Activated CD8-positive, alpha-beta memory T cell treated with anti-CD3 and anti-CD28 coated beads, Interleukin-2, amount 50 U/mL, for 1 hour (primary cell): ENCODE data around the gene NDUFA5.

Experiments
- DNase-seq: peaks from one replicate; pipeline ENCODE4 v3.0.0-alpha.2; 2020; ENCODE audit errors: extremely low read depth

NDUFA5 gene

DNA sequence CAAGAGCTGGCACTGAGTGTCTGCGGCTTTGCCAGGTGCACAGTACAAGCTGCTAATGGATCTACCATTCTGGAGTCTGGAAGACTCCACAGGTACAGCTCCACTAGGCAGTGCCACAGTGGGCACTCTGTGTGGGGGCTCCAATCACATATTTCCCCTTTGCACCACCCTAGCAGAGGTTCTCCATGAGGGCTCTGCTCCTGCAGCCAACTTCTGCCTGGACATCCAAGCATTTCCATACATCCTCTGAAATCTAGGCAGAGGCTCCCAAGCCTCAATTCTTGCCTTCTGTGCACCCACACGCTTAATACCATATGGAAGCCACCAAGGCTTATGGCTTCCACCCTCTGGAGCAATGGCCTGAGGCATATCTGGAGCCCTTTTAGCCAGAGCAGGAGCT lies 52.4 kb downstream of the NDUFA5 start:
- DNase-seq, result no peak

DNA sequence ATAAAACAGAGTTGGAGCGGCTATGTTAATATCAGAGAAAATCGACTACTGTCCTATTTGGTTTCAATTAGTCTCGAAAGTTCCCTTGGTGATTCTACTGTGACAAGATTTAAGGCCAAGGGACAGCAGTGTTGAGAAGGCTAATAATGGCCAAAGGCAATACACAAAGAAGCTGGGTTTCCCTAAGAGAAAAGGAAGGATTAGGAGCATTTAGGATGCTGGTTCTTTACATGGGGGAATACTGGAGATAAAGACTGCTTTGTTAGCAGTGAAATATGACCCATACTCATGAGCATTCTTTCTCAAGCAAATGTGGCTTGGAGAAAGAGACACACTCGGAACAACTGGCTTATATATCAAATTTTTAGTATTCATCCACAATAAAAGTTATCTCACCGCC lies 55.4 kb downstream of the NDUFA5 start:
- DNase-seq, result no peak

DNA sequence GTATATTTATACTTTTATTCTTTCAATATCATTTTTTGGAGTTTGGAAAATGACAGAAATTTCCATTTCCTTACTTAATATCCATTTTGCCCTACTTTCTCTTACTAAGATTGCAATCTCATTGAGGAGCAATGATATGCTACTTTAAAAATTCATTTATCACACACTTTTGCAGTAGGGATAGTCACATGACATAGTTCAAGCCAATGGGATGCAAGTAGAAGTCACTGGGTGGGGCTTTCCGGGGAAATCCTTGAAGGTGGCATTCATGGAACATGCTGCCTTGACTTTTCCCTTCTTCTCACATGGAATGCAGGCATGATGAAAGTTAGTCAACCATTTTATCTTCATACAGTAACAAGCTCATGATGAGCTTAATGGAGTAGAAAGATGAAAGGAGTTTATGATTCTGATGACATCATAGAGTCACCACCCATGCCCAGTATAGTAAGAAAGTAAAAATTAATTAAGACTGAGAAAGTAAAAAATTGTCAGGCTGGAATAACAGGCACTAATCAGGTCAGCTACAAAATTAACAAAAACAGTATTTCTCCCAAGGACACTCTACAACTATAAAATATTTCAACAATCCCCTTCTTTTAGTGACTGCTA lies 56.6 kb downstream of the NDUFA5 start:
- no peak for DNase-seq

DNA sequence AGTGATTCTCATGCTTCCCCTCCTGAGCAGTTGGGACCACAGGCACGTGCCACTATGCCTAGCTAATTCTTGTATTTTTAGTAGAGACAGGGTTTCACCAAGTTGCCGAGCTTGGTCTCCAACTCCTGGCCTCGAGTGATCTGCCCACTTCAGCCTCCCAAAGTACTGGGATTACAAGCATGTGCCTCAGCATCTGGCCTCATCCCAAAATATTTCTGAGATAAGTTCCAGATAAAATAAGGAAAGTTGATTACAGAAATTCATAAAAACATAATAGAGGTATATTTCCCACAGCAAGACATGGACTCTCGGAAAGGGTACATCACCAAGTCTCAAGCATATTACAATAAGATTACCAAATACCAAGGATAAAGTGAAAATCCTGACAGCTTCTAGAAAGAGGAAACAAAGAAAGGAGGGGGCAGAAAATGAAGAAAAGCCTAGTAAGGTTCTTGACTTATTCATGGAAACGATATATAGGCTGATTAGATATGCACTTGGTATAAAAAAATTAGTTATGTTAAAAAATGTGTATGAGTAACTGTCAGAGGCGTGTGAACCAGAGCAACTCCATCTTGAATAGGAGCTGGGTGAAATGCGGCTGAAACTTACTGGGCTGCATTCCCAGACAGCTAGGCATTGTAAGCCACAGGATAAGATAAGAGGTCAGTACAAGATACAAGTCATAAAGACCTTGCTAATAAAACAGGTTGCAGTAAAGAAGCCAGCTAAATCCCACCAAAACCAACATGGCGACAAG lies 58.2 kb downstream of the NDUFA5 start:
- DNase-seq, result no peak

DNA sequence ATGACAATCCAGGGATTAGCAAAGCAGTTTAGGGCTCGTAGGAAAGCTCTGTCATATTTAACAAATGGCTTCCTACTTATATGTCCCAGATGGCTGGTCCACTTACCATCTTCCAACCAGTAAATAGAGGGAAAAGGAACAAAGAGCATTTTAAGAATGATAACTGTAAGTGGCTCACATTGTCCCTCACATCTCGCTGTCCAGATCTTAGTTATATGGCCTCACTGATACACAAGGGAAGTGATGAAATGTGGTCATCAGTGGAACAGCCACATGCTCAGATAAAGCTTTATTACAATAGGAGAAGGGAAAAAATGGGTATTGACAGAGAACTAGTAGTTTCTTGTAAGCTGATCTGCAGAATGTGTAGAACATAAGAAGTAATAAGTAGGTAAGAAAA lies 59.0 kb downstream of the NDUFA5 start:
- no peak for DNase-seq

DNA sequence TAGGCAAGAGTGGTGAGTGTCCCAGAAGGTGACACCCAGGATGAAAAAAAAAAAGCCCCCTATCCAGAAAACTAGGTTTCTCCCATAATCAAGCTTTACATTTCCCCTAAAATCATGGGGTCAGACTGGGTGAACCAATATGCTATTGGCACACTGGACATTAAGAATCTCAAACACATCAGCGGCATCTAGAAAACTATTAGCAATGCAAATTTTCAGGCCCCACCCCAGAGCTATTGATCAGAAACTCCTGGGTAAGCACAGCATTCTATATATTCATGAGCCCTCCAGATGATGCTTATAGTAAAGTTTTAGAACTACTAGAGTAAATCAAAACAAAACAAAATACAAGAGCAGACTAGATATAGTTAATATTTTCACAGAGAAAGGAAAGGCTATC lies 59.6 kb downstream of the NDUFA5 start:
- DNase-seq, result no peak

DNA sequence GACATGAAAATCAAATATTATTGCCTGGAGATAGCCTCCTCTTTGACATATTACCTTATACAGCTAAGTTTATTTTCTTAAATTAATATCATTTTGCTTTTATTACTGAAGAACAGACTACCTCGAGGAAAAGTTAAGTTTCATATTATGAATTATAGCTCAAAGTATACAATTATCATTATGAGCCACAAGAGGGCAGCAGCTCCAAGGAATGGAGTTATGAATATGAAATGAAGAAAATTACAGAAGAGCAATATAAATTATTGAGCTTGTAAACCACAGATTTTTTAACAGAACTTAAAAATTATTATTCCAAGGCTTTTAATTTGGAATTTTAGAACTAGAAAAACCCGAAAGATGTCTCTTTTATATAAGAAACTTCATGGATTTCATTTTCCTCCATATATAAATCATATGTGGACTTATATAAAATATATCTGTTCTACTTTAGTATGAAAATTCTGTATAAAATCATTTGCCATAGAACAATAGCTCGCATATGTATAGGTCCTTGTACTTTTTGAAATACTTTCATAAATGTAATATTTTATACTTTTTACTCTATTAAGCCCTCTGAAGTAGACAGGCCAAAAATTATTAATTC lies 63.3 kb downstream of the NDUFA5 start:
- no peak for DNase-seq

DNA sequence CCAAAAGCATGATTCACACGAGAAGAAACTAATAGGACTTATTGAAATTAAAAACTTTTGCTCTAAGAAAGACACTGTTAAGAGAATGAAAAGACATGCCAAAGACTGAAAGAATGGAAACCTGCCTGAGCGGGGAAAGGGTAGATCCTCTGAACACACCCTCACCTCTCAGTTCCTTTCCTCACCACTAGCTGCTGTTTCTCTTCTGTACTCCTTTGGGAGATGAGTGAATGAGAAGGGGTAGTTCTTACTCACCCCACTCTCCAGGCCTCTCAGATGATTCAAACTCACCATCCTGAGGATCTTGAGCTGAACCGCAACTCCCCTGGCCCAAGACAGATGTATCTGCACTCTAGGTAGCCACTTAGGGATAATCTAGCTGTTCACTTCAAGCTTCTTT lies 65.1 kb downstream of the NDUFA5 start:
- DNase-seq, result no peak
